HEK293 (cell line): Measurements from ENCODE around the gene GABBR2.

Source experiments
- CTCF ChIA-PET: fragments of 350-600 bp; formaldehyde crosslinking; extraction: SDS; loops from one replicate; lab custom pipeline; 2021; ENCODE audit warnings: antibody characterized with exemption; lab: Yijun Ruan, JAX
- POLR2A ChIA-PET: fragments of 300-600 bp; formaldehyde crosslinking; extraction: SDS; loops from one replicate; lab custom pipeline; 2020; ENCODE audit warnings: antibody characterized with exemption, inconsistent platforms; lab: Yijun Ruan, JAX
- H3K27ac ChIP-seq: fragments of 200-500 bp; sonication (Bioruptor generic); 2 replicates; pipeline ENCODE4 v1.5.1; 2014; ENCODE audit warnings: low read depth, low read length, control low read depth, inconsistent platforms; ENCODE audit errors: extremely low read depth
- H3K36me3 ChIP-seq, 2 experiments: fragments of 200-500 bp in 1 of 2; sonication (Bioruptor generic) in 1 of 2; 1 replicate in 1 of 2; 2 replicates in 1 of 2; pipeline ENCODE4 v1.5.1; 2014 to 2017; ENCODE audit warnings: inconsistent platforms in 2 of 2, low read length in 2 of 2; ENCODE audit not compliant: control insufficient read depth in 2 of 2, insufficient read depth in 1 of 2
- H3K4me1 ChIP-seq: fragments of 200-500 bp; sonication (Bioruptor generic); 2 replicates; pipeline ENCODE4 v1.5.1; 2014; ENCODE audit warnings: mild to moderate bottlenecking, low read length, inconsistent platforms; ENCODE audit not compliant: control insufficient read depth, insufficient read depth
- H3K4me3 ChIP-seq: 2 replicates; pipeline ENCODE4 v1.5.1; 2011; ENCODE audit warnings: low read depth, mild to moderate bottlenecking, control low read depth, low read length, moderate library complexity
- H3K9me3 ChIP-seq: fragments of 200-500 bp; sonication (Bioruptor generic); 2 replicates; pipeline ENCODE4 v1.5.1; 2014; ENCODE audit warnings: low read depth, low read length, inconsistent platforms; ENCODE audit not compliant: control insufficient read depth, insufficient read depth
- BCL6B ChIP-seq: fragments of 450-650 bp; formaldehyde crosslinking; IDR thresholded peaks from 2 replicates; pipeline ENCODE4 v1.5.1; 2017; ENCODE audit warnings: missing biosample characterization, missing genetic modification characterization
- GLI2 ChIP-seq: fragments of 450-650 bp; formaldehyde crosslinking; IDR thresholded peaks from 2 replicates; pipeline ENCODE4; 2017; ENCODE audit warnings: missing biosample characterization, missing genetic modification characterization, low read depth, borderline replicate concordance
- HOXA7 ChIP-seq: sonication (generic); formaldehyde crosslinking; IDR thresholded peaks from 2 replicates; pipeline ENCODE4 v1.8.1; 2022; ENCODE audit warnings: missing genetic modification reagents, borderline replicate concordance
- KLF16 ChIP-seq: fragments of 450-650 bp; formaldehyde crosslinking; IDR thresholded peaks from 2 replicates; pipeline ENCODE4 v1.5.1; 2017; ENCODE audit warnings: missing biosample characterization, missing genetic modification characterization
- MZF1 ChIP-seq: fragments of 450-650 bp; formaldehyde crosslinking; IDR thresholded peaks from 2 replicates; pipeline ENCODE4 v1.5.1; 2017; ENCODE audit warnings: missing biosample characterization, missing genetic modification characterization, borderline replicate concordance
- SCRT2 ChIP-seq: fragments of 450-650 bp; formaldehyde crosslinking; IDR thresholded peaks from 2 replicates; pipeline ENCODE4 v1.5.1; 2016; ENCODE audit warnings: missing biosample characterization, missing genetic modification characterization
- TCF7L2 ChIP-seq: IDR thresholded peaks from 2 replicates; pipeline ENCODE4 v1.6.1; 2011; ENCODE audit warnings: low read depth, mild to moderate bottlenecking, inconsistent platforms, low read length, moderate library complexity, borderline replicate concordance
- ZBTB10 ChIP-seq: fragments of 450-650 bp; formaldehyde crosslinking; IDR thresholded peaks from 2 replicates; pipeline ENCODE4 v1.5.1; 2016; ENCODE audit warnings: missing biosample characterization, missing genetic modification characterization
- ZBTB48 ChIP-seq: fragments of 450-650 bp; formaldehyde crosslinking; IDR thresholded peaks from 2 replicates; pipeline ENCODE4 v1.5.1; 2016; ENCODE audit warnings: missing biosample characterization, missing genetic modification characterization
- ZBTB6 ChIP-seq: fragments of 450-650 bp; formaldehyde crosslinking; IDR thresholded peaks from 2 replicates; pipeline ENCODE4 v1.5.1; 2017; ENCODE audit warnings: missing biosample characterization, missing genetic modification characterization
- ZBTB8A ChIP-seq: fragments of 450-650 bp; formaldehyde crosslinking; IDR thresholded peaks from 2 replicates; pipeline ENCODE4 v1.5.1; 2016; ENCODE audit warnings: missing biosample characterization, missing genetic modification characterization
- ZEB2 ChIP-seq: fragments of 450-650 bp; formaldehyde crosslinking; IDR thresholded peaks from 2 replicates; pipeline ENCODE4 v1.5.1; 2016; ENCODE audit warnings: missing biosample characterization, missing genetic modification characterization
- ZNF138 ChIP-seq: fragments of 450-650 bp; formaldehyde crosslinking; IDR thresholded peaks from 2 replicates; pipeline ENCODE4 v1.5.1; 2016; ENCODE audit warnings: missing biosample characterization, missing genetic modification characterization, borderline replicate concordance
- ZNF184 ChIP-seq: fragments of 450-650 bp; IDR thresholded peaks from 2 replicates; pipeline ENCODE4 v1.5.1; 2018; ENCODE audit warnings: missing biosample characterization, mild to moderate bottlenecking, missing genetic modification characterization
- ZNF202 ChIP-seq: fragments of 450-650 bp; formaldehyde crosslinking; IDR thresholded peaks from 2 replicates; pipeline ENCODE4 v1.5.1; 2016; ENCODE audit warnings: missing biosample characterization, missing genetic modification characterization, borderline replicate concordance
- ZNF211 ChIP-seq: fragments of 450-650 bp; formaldehyde crosslinking; IDR thresholded peaks from 2 replicates; pipeline ENCODE4 v1.5.1; 2016; ENCODE audit warnings: low read depth, missing biosample characterization, missing genetic modification characterization
- ZNF341 ChIP-seq: fragments of 450-650 bp; formaldehyde crosslinking; IDR thresholded peaks from 2 replicates; pipeline ENCODE4; 2016; ENCODE audit warnings: low read depth, missing biosample characterization, missing genetic modification characterization
- ZNF391 ChIP-seq: fragments of 450-650 bp; formaldehyde crosslinking; IDR thresholded peaks from 2 replicates; pipeline ENCODE4 v1.5.1; 2016; ENCODE audit warnings: low read depth, missing biosample characterization, missing genetic modification characterization, borderline replicate concordance
- ZNF433 ChIP-seq: fragments of 450-650 bp; formaldehyde crosslinking; IDR thresholded peaks from 2 replicates; pipeline ENCODE4 v1.5.1; 2016; ENCODE audit warnings: missing biosample characterization, missing genetic modification characterization, low read depth
- ZNF48 ChIP-seq: fragments of 450-650 bp; formaldehyde crosslinking; IDR thresholded peaks from 2 replicates; pipeline ENCODE4 v1.5.1; 2016; ENCODE audit warnings: missing biosample characterization, missing genetic modification characterization
- ZNF514 ChIP-seq: fragments of 450-650 bp; formaldehyde crosslinking; IDR thresholded peaks from 2 replicates; pipeline ENCODE4 v1.5.1; 2016; ENCODE audit warnings: missing biosample characterization, missing genetic modification characterization
- ZNF560 ChIP-seq: fragments of 450-650 bp; formaldehyde crosslinking; IDR thresholded peaks from 2 replicates; pipeline ENCODE4 v1.5.1; 2017; ENCODE audit warnings: missing biosample characterization, missing genetic modification characterization, borderline replicate concordance
- ZNF585B ChIP-seq: fragments of 450-650 bp; formaldehyde crosslinking; IDR thresholded peaks from 2 replicates; pipeline ENCODE4 v1.5.1; 2016; ENCODE audit warnings: missing biosample characterization, missing genetic modification characterization
- ZNF677 ChIP-seq: fragments of 450-650 bp; IDR thresholded peaks from 2 replicates; pipeline ENCODE4 v1.5.0; 2018; ENCODE audit warnings: missing biosample characterization, mild to moderate bottlenecking, missing genetic modification characterization, moderate library complexity
- ZNF707 ChIP-seq: fragments of 450-650 bp; formaldehyde crosslinking; IDR thresholded peaks from 2 replicates; pipeline ENCODE4 v1.5.1; 2016; ENCODE audit warnings: missing biosample characterization, missing genetic modification characterization

The GABBR2 gene

GRCh38 chr9:98323051-98323830 is 385.5 kb downstream of the GABBR2 start:
- ChIA-PET POLR2A (no interaction called here), CTCF (interaction anchor here (1.2 kb wide), 1 partner anchor 452 kb away, joined by 4 read pairs; no protein-coding TSS in a partner anchor)
- Histone ChIP-seq H3K4me1 (no peaks in the 10 kb centered on the region), H3K4me3 (no peak overlapping the region), H3K36me3 (no peaks in the 10 kb centered on the region), H3K9me3 (no peaks in the 10 kb centered on the region), H3K27ac (no peak overlapping the region)
- TF ChIP-seq ZNF707 (no peak), ZNF433 (no peak), HOXA7 (no peak), ZBTB48 (tag by site-specific recombination) (no peak), ZNF138 (no peak), SCRT2 (tag by site-specific recombination) (no peak), BCL6B (no peak), ZBTB6 (tag by site-specific recombination) (no peak), ZNF184 (tag by site-specific recombination) (no peak), MZF1 (tag by site-specific recombination) (no peak), ZNF202 (tag by site-specific recombination) (no peak), ZBTB10 (tag by site-specific recombination) (no peak), ZNF677 (tag by site-specific recombination) (no peak), TCF7L2 (no peak), KLF16 (no peak), ZNF391 (tag by site-specific recombination) (no peak), ZNF341 (tag by site-specific recombination) (no peak), ZBTB8A (tag by site-specific recombination) (no peak)

GRCh38 chr9:98321269-98321668 is 387.5 kb downstream of the GABBR2 start:
- TF ChIP-seq ZNF211 (tag by site-specific recombination) (no peak), ZNF585B (tag by site-specific recombination) (no peak), ZEB2 (no peak), GLI2 (tag by site-specific recombination) (no peak), ZNF560 (tag by site-specific recombination) (no peak), ZNF707 (no peak), ZBTB8A (tag by site-specific recombination) (no peak), ZNF514 (tag by site-specific recombination) (no peak), ZNF48 (no peak)
- ChIA-PET CTCF (interaction anchor here (1.1 kb wide), 1 partner anchor 321 kb away, joined by 3 read pairs; no protein-coding TSS in a partner anchor), POLR2A (no interaction called here)
- no peak overlapping the region for H3K4me3 ChIP-seq
- no peaks in the 10 kb centered on the region for H3K36me3 ChIP-seq
- H3K4me1 ChIP-seq = no peaks in the 10 kb centered on the region
- H3K27ac ChIP-seq = no peak overlapping the region
- H3K9me3 ChIP-seq = no peaks in the 10 kb centered on the region
